GM13977 (cell line): ENCODE results near the gene OR2W3.

ENCODE experiments used
- DNase-seq: peaks from one replicate; pipeline ENCODE4 v3.0.0; 2012; ENCODE audit warnings: low spot score
- in situ Hi-C: fragments of 300-500 bp; cut with MboI; formaldehyde crosslinking; loops from one replicate; pipeline ENCODE4 v1.12.0; 2022; ENCODE audit warnings: low sequenced_read_pairs, low pct_unique_long_range_greater_than_20kb, mixed read lengths, inconsistent platforms; ENCODE audit not compliant: unreplicated experiment
- TF ChIP-seq, protein P1 (sequence below): IDR thresholded peaks from 2 replicates; pipeline ENCODE4 v1.5.1; 2012; ENCODE audit warnings: mild to moderate bottlenecking, control low read depth; ENCODE audit not compliant: insufficient read depth; ENCODE audit errors: extremely low read depth, missing control alignments

Gene OR2W3

DNA sequence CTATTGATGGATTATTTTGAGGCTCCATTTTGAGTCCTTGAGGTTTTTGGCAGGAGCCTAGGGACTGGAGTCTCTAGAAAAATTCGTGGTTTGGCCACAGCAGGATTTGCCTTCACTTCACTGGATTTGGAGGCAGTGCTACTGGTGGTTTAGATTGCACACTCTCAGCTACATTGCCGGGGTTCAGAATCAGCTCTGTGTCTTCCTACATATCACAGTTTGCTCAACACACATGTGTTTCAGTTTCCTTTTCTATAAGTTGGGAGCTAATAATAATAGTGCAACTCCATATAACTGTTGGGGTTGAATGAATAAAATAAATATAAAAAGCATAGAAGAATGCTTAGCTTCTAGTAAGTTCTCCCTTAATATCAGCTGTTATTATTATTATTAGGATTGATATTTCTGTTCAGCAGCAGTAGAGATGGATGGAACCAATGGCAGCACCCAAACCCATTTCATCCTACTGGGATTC is at the start of gene OR2W3:
TSS of gene OR2W3 (plus strand) at position 425 of the 475 bp plus-strand sequence. CDS start at position 425, 0 bp downstream.
- DNase-seq: no peak
- in situ Hi-C loops: no loop called here
- TF ChIP-seq, protein P1, sequence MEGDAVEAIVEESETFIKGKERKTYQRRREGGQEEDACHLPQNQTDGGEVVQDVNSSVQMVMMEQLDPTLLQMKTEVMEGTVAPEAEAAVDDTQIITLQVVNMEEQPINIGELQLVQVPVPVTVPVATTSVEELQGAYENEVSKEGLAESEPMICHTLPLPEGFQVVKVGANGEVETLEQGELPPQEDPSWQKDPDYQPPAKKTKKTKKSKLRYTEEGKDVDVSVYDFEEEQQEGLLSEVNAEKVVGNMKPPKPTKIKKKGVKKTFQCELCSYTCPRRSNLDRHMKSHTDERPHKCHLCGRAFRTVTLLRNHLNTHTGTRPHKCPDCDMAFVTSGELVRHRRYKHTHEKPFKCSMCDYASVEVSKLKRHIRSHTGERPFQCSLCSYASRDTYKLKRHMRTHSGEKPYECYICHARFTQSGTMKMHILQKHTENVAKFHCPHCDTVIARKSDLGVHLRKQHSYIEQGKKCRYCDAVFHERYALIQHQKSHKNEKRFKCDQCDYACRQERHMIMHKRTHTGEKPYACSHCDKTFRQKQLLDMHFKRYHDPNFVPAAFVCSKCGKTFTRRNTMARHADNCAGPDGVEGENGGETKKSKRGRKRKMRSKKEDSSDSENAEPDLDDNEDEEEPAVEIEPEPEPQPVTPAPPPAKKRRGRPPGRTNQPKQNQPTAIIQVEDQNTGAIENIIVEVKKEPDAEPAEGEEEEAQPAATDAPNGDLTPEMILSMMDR: no peak

DNA sequence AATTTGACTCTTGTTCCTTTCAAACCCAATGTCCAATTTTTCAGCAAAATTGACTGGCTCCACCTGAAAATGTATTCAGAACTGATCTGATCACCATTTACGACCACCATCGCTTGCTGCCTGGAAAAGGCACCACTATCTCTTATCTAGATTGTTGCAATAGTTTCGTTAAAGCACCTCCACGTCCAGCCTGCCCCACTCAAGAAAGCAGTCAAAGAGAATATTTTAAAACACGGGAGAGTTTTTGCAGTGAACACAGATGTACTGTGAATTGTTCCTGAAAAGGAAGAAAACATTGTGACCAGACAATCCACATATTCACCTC is 49.7 kb upstream of the OR2W3 start:
- TF ChIP-seq, protein P1: no peak
- in situ Hi-C loops: no loop called here
- DNase-seq: no peak

DNA sequence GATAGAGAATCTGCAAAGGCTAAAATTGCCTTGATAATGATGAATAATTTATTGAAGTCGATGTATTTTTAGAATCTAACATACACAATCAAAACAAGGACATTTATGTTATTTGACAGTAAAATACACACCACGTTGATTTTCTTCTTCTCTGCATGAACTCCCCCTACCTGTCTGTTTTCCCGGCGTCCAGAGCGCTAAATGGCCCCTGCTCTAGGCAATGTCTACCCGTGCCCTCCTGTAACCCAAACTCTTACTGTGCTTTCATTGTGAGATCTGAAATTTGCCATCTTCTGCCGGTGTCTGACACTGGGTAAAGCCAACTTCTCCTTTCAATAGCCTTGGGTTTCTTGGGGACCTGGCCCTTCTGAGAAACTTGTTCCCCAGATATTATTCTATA is 47.0 kb upstream of the OR2W3 start:
- TF ChIP-seq, protein P1: no peak
- no peak for DNase-seq
- in situ Hi-C loops: no loop called here

DNA sequence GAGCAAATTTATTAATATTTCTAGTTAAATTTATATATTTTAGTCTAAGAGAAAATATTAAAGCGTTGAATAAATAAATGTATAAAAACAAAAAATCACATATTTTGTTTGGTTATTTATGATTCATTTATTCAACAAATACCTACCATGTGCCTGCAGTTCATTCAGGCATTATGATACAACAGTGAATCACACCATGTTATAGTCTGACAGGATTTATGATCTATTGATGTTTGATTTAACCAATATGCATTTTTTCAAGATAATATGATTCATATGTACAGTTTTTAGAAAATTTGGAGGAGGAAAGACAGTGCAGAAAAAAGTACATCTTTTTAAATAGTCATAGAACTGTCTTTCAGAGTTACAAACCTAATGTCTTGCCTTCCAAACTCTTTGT is 45.8 kb upstream of the OR2W3 start:
- DNase-seq: no peak
- TF ChIP-seq, protein P1: no peak
- in situ Hi-C loops: no loop called here

DNA sequence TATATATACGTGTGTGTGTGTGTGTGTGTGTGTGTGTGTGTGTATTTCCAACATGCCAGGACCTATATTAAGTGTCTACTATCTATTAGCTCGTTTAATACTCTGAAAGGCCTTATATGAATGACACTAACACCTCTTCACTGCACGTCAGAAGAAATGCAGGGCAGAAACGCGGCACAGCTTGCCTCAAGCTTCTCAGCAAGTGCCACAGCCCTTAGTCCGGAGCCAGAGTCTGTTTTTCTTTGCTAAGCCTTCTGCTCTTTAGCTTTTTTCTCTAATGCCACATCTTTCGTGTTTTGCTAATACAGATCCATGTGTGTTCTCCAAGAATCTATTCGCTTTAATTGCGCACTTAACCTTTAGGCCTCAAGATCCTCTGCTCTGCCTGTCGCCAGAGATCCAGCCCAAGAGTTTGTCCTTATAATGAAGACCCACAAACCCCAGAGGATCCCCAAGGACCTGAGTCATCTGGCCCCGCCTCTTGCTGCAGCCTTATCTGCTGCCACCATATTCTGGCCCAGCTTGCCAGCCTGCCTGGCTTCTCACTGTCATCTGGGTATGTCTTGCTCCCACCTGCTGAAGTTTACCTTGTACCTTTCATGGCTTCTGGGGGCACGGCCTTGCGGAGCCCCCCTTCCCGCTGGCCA is 40.4 kb upstream of the OR2W3 start:
- in situ Hi-C loops: no loop called here
- DNase-seq: no peak
- TF ChIP-seq, protein P1: no peak

DNA sequence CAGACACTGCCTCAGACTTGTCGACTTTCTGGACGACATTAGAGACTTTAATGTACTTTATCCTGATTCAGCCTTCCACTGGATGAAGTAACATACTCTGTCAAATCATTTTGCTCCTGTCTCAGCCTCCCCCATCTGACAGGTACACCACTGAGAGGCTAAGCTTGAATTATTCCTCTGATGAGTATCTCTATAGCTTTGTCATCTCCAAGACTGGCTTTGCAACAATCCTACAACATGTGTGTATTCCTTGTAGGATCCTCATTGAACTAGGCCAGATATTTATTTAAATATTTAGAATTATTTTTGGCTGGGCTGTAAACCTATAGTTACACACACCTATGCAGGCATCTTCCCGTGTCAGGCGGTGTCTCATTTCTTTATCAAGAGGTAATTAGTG is 39.5 kb upstream of the OR2W3 start:
- no peak for DNase-seq
- TF ChIP-seq, protein P1: no peak
- in situ Hi-C loops: no loop called here
